Measurements from ENCODE around the gene GDA.

GRCh38 chr9:72169178-72169577, 19.9 kb downstream of the GDA start:
- TF ChIP-seq, protein P1, sequence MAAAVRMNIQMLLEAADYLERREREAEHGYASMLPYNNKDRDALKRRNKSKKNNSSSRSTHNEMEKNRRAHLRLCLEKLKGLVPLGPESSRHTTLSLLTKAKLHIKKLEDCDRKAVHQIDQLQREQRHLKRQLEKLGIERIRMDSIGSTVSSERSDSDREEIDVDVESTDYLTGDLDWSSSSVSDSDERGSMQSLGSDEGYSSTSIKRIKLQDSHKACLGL (CRISPR knock-in tag; IDR thresholded peaks at IDR 0.05; ENCODE audit: borderline replicate concordance, poor library complexity, severe bottlenecking) = no peak
- TF ChIP-seq POLR2B (IDR thresholded peaks at IDR 0.05; ENCODE audit: low read depth, partially characterized antibody) (no peak), BRD9 (IDR thresholded peaks at IDR 0.05; ENCODE audit: low read depth, partially characterized antibody) (no peak), CTCF (IDR thresholded peaks at IDR 0.05 in 2 of 3, conservative IDR thresholded peaks at IDR 0.05 in 1 of 3; ENCODE audit: insufficient read depth in 2 of 3, low read depth in 1 of 3, low read length in 3 of 3) (no peak), KLF13 (tag; IDR thresholded peaks at IDR 0.05; ENCODE audit: borderline replicate concordance, low read depth) (no peak), POLR2A (conservative IDR thresholded peaks at IDR 0.05) (no peak), TCFL5 (CRISPR knock-in tag; conservative IDR thresholded peaks at IDR 0.05) (no peak), ZBTB33 (CRISPR knock-in tag; IDR thresholded peaks at IDR 0.05) (no peak)
- TF ChIP-seq, protein P2, sequence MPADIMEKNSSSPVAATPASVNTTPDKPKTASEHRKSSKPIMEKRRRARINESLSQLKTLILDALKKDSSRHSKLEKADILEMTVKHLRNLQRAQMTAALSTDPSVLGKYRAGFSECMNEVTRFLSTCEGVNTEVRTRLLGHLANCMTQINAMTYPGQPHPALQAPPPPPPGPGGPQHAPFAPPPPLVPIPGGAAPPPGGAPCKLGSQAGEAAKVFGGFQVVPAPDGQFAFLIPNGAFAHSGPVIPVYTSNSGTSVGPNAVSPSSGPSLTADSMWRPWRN (IDR thresholded peaks at IDR 0.05; ENCODE audit: low read depth) = no peak
